Stimulated activated CD4-positive, alpha-beta T cell treated with anti-CD3 and anti-CD28 coated beads, Interleukin-1b, Interleukin-23, amount 100 ng/mL, for 48 hours (primary cell): ENCODE data around the gene CTIF.

Experiments
- DNase-seq: peaks from one replicate; pipeline ENCODE4 v3.0.0-alpha.2; 2020

Gene CTIF

DNA sequence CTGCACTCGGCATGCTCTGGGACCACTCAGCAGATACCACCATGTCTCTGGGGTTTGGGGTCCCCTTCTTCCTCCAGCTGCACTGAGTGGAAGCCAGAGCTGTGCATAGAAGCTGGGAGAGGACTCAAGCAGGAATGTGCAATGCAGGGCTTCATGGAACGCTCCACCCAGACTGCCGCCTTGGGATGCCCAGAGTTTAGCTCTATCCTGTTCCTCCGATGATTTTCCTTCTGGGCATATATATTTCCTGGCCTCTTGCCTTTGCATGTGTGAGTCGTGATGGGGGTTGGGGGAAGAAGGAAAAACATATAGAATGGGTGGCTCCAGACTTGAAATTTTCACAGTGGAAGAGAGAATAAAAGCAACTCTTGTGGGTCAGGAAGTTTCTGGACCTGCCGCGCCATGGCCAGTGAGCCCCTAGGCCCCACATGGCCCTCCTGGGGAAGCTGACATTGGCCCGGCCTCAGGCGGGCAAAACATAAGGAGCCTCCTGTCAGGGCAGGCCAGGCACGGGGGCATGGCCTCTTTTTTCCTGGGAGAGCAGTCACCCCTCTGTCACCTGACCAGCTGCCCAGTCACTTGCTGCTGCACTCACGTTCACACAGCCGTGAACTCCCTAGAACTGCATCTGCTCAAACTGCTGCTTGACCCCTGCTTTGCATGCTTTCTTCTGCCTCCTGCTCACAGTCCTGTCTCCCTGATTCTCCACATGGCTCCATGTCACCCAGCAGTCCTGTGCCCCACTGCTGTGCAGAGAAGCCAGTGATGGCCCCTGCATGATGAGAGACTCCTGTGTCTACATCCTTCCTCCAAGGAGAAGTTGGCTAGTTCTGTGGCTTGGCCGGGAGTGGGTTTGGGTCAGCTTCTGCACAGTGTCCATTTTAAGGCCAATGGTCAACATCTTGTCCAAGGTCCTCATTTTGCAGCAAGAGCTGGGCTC lies 197.8 kb downstream of the CTIF start:
- DNase-seq: no peak

DNA sequence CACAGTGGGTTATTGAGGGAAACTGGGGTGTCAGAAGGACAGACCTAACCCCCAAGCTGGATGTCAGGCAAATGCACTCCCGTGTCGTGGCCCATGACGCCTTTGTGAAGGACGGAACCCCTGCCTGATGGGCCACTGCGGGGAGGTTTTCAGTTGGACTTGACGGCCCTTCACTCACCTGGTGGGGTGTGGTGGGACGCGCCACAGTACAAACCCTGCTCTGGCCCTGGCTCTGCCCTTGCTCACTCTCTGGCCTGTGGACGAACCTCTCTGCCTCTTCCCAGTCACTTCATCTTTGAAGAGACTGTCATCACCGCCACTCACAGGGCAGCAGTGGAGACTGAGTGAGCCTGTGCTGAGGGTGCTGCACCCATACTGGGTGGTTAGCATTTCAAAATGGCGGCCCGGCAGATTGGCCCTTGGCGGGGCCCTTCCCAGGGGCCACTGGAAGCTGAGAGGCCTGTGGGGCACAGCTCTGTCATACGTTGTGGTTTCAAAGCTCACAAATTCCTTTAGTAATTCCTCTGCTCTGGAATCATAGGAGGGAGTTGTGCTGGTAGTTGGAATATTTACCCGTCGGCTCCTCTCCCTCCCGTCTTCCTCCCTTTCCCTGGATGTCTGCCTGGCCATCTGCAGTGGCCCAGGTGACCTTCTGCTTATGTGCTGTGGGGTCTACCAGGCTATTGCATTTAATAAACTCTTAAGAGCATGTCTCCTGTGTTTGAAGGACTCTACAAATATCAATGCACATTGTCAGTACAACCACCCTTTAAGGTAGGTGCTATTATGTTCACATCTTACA lies 200.6 kb downstream of the CTIF start:
- no peak for DNase-seq

DNA sequence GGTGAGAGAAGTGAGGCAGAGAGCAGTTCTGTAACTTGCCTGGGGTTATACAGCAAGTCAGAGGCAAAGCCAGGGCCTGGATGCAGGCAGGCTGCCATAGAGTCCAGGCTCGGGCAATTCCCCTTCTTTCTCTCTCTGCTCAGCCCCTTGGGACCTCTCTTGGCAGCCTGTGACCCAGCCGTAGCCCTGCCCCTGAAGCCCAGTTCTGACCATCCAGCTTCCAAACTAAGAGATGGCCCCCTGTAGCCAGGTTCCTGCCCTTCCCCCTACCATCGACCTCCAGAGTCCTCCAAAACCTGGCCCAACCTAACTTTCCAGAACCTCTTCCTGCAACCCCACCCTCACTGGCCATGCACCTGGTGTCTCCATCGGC lies 201.2 kb downstream of the CTIF start:
- no peak for DNase-seq

DNA sequence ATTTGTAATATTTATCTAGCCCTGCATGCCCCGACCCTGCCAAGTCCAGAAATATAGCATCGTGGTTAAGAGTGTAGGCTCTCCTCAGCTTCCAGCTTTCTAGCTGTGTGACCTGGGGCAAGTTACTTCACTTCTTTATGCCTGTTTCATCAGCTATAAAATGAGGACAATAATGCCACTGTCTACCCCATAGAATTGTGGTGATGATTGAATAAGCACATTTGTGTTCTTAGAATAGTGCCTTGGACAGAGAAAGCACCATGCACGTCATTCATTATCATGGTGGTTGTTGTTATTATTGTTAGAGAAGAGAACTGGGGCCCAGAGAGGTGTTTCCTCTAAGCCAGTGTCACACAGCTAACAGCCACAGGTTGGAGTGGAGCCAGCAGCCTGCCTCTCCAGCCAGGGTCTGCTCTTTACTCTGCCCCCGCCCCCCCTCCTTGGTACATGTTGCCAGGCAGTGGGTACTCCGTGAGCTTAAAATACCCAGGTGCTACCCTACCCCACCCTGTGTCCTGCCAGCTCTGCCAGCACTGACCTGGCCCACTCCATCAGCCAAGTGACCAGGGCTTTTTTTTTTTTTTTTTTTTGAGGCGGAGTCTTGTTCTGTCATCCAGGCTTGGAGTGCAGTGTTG lies 202.1 kb downstream of the CTIF start:
- DNase-seq: no peak

DNA sequence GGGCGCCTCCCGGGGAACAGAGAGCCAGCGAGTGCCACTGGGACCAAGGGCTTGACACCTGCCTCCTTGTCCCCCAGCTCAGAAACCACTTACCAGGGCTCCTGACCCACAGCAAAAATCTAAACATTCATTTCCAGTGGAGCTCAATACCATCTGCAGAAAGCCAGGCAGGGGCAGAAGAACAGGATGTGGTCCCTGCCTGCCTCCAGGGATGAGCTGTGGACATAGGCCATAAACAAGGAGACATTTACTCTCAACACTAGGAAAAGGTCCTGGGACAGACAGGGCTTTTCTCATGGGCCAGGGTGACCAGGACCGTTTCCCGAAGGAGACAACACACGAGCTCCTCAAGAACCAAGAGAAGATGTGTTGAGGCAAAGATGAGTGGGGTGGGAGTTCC lies 203.0 kb downstream of the CTIF start:
- DNase-seq: no peak

DNA sequence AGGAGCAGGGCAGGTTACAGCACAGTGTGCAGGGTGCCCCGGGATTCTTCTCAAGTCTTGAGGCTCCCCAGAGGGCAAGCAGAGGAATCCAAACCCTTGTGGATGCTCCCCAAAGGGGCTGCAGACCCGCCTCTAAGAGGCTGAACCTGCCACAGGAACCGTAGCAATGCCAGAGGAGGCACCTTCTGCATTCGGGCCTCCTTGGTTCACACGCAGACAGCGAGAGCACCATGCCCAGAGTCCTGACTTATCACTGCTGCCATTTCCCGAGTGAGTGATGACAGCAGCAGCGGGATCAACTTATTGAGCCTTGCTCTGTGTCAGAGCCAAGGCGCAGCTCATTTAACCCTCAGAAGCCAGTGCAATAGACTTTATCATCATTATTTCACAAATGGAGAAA lies 203.5 kb downstream of the CTIF start:
- DNase-seq: no peak

DNA sequence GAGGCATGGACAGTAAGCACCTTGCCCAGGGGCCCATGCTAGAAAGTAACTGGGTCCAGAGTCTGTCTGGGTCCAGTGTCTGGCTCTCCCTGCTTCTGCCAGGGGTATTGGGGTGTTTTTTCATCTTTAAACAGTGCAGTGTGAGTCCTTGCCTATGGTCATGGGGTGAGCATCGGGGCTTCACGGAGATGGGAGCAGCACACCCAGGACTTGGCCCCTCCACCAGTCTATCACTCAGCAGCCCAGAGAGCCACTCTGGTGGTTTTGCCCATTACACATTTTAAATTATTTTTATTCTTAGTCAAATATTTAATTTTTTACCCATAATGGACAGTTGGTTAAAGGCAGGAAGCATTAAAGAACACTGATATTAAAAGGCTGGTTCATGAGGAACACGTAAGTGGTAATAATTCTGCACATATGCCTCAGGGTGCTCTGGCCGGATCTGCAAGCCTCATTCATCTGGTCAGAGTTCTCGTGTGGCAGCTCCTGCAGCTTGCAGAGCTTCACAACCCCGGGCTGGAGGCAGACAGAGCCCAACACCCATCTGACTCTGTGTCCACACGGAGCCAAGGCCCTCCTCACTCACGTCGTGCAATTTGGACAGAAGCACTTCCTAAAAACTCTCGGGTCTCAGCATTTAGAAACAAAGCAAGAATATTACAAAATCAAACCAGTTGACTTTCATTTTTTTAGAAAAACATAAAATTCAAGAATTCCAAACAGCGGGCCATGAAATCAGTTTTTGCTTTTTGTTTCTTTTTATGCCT lies 204.1 kb downstream of the CTIF start:
- no peak for DNase-seq

DNA sequence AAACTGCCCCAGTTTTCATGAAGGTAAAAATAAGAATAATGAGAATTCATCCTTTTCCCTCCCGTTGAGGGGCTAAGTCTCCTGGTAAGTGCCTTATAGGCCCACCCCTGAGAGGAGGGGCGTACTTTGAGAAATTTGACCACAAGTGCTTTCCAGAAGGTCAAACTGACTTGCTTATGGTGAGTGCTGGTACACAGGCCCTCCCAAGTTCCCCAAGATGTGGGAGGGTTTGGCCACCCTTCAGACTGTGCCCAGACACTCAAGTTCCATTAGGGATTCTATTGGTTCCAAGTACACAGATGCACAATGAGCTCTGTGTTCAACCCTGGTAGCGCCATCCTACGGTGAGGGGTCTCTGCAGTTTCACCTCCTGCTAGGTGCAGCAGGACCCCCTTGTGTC lies 205.1 kb downstream of the CTIF start:
- DNase-seq: no peak

DNA sequence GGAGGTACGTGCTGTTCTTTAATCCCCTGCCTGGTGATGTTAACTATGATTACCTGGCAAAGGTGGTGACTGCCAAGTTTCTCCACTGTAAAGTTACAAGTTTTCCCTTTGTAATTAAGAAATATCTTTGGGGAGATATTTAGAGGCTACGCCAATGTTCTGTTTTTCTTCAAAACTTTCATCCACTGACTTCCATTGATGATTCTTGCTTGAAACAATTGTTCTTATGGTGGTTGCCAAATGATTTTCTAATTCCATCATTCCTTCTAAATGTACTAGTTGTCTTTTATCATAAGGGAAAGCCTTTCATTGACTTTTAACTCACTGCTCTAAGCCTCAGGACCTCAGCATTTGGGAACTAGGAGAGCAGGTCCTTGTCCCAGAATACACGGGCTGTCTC lies 206.5 kb downstream of the CTIF start:
- no peak for DNase-seq

DNA sequence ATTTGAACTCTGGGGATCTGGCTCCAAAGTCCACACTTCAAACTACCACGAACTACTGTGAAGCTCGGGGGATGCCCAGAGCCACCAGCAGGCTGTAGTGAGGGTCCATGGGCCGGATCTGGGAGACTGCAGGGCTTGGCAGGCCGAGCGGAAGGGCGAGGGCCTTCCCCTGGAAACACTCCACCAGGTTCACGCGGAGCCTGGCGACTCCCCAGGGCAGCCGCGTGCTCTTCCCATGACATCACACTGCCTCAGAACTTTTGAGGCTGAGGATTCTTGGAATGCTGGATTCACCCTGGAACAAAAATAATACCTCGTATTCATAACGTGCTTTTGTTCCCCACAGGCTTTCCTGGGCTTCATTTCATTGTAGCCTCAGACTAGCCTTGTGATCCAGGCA lies 210.9 kb downstream of the CTIF start:
- no peak for DNase-seq

DNA sequence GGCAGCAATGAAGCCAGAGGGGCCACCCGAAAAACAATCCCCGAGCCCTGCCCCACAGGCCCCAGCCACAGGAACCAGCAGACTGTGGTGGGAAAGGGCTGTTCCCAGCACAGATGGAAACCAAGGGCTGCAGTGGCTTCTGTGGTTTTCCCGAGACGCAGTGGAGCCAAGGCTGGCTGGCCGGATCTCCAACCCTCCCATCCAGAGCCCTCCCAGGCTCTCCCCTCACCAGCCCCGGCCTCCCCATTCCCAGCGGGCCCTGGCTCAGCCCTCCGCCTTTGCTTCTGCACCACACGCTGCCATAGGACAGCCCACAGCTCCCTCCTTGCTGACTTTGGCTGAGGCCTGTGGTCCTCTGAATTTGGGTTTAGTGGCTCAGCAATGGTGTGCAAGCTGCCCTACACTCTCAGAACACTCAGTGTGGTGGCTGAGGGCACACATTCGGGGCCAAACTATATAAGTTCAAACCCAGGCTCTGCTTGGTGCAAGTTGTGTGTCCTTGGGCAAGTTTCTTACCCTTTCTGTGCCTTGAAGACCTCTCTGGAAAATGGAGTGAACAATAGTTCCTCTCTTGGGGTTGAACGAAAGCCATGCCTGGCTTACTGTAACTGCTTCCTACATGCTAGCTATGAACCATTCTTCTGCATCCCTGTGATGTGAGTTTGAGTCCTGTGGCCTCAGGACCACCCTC lies 211.8 kb downstream of the CTIF start:
- DNase-seq: no peak

DNA sequence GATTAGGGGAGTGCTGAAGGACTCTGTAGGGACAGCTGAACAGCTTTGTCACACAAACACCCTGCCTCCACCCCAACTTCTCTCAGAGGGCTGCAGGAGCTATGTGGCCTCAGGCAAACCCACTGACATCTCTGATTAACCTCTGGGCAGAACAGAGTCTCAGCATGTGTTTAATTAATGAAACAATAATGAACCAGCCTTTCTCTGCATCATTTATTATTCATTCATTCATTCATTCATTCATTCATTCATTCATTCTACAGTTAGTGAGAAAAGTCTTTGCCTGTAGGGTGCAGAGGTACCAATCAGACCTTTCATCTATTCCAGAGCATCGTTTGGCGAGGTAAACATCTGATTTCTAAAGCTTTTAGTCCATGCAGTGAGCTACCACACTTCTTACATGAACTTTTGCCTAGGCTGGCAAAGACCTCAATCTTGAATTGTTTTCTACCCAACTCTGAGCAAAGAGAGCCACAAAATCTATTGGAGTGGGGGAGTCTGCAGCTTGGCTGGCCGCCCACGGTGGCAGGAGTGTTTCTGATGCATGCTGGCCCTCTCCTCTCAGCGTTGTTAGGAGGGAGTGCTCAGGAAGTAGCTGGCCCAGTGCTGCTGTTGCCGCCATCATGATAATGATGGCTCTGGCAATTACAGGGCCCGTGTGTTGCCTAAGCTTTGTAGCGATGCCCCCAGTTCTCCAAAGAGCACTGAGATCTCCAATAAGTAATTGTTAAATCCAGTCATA lies 213.1 kb downstream of the CTIF start:
- no peak for DNase-seq

DNA sequence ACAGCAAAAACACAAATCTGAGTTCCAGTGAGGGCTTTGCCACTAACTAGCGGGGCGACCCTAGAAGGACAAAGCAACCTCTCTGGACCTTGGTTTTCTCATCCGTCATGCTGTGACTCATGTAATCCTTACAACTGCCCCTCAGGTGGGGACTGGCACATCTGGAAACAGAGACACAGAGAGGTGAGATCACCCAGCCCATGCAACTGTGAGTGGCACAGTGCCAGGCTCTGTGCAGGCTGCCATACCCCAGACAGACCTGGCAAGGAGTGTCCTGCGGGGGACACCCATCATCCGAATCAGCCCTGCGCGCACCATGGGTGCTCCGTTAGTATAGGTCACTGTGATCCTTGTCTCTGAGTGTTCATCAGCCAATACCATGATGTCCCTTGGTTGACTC lies 213.6 kb downstream of the CTIF start:
- DNase-seq: no peak

DNA sequence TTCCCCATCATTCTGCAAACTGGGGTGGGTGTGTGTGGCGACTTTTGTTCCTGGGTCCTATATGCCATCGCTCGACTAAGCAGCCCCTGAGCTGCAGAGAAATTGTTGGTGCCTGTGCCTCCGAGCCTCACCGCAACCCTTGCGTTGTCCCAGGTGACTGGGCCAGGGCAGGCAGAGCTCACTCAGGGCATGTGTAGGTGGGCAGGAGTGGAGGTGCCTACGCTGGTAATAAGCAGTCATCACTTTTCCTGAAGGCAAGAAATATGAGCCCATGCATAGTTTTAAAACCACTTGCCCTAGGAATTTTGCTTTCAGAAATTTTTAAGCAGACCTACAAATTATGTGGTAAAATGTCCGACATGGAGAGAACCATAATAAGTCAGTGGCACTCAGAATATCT lies 214.1 kb downstream of the CTIF start:
- DNase-seq: no peak

DNA sequence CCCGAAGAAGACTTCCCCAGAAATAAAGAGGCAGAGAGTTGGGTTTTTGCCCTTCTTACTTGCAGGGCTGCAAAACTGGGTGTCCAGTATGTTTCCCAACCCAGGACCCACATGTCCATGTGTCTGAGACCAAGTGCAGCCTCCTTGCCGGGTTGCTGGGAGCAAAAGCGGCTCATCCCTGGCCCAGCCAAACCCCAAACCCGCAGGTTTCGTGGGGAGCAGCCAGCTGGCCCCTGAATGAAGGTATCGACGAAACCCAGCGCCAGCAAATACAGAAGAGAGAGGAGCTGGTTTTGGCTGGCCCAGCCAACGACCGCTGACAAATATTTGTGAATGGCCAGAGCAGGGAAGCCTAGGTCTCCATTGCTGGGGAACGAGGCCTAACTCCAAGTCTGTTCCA lies 214.9 kb downstream of the CTIF start:
- no peak for DNase-seq

DNA sequence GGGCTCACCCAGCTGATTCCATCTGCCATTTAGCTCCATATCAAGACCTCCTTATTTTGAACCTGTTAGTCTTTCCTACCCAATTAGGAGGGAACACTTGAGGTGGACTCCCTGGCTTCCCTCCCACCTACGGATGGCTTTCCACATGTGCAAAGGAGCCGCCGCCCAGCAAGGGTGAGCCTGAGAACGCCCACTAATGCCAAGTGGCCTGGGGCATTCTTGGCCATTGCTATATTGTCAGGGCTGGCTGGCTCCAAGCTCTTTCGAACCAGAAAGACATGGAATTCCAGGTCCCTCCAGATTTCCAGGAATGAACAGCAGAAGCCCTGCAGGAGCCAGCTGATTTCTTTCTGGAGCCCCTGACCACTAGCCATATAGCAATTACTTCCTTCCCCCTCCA lies 215.7 kb downstream of the CTIF start:
- no peak for DNase-seq

DNA sequence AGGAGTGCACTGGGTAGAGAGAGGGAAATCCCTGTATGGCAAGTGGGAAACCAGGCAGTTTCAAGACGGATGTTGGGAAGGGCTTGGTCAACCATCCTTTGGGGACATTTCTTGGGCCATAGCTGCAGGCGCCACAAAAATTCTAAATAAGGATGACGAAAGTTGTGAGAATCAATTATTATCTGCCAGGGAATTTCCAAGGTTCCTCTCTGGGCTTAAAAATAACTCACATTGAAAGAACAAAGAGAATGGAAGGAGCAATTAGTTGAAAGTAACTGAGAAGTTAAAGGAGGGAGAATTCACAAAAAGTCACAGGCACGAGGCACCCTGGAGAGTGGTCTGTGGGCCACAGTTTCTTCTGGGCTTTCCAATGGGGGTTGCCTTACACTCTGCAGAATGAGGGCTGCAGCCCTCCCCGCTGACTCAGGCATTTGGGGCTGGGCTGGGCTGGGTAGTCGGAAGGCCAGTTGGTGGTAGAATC lies 216.2 kb downstream of the CTIF start:
- no peak for DNase-seq

DNA sequence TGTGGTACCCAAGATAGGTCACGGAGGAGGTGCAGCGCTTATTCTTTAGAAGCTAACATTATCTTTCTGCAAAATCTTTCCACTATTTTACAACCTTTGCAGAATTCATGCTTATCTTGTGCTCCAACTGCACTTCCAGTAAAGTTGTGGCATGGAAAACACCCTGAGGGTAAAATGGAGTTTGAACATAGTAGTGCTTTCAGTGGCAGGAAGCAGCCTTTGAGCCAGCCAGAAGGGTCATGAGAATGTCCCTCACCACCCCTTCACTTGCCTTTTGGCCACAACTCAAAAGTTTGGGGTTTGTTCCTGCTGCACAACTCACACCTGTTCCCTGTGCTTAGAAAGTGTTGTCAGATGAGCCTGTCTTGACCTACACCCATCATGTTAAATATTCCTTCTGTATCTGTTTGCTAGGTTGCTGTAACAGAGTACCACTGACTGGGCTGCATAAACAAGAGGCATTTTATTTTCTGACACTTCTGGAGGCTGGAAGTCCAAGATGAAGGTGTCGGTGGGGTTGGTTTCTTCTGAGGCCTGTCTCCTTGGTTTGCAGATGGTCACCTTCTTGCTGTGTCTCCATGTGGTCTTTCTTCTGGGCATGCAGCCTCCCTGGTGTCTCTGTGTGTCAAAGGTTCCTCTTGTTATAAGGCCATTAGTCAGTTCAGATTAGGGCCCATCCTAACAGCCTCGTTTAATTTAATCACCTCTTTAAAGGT lies 217.8 kb downstream of the CTIF start:
- DNase-seq: no peak

DNA sequence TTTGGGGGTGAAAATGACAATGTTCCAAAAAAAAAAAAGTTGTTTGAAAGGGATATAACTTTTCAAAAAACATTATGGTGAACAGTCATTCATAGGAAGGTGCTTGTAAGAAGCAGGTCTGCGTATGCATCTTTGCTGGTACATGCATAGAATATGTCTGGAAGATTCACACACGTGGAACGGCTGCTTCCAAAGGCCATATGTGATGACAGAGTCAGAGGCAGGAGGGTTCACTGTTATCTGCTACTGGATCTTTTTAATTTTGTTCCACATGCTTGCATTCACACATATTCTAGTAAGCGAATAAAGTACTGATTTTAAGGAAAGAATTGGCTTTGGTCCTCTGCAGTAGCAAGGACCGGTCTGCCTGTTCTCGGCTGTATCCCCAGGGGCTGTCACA lies 218.5 kb downstream of the CTIF start:
- no peak for DNase-seq

DNA sequence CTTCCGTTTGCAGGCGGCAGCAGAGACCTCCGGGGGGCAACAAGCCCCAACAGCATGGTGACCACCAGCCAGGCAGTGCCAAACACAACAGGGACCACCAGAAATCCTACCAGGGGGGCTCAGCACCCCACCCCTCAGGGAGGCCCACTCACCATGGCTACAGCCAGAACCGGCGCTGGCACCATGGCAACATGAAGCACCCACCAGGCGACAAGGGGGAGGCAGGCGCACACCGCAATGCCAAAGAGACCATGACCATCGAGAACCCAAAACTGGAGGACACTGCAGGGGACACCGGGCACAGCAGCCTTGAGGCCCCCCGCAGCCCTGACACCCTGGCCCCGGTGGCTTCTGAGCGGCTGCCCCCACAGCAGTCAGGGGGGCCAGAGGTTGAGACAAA lies 219.1 kb downstream of the CTIF start:
- DNase-seq: no peak

DNA sequence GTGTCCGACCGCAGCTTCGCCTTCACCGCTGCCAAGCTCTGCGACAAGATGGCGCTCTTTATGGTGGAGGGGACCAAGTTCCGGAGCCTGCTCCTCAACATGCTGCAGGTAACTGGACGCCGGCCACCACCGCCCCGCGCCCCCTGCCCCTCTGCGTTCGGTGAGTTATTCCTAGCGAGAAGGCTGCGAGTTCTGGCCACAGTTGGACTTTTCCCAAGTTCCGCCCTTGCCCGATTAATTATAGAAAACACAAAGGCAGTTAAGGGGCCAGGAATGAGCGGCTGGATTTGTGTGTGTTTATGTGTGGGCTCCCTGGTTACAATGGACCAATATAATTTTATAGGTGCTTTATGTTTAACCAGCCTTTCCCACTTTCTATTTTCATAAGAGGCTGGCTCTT lies 222.8 kb downstream of the CTIF start:
- DNase-seq: no peak
